Skin of body (tissue), 2 donors: ENCODE data around the gene FBLN5. TPM values are rescaled to one million over a fixed set of nuclear protein-coding genes. Genes with fewer than 3 reads are reported as not detected.
"Not testable (repeated sequence)": the region's sequence is repeated elsewhere in the genome, so short reads cannot be mapped to it uniquely, and the experiment has no call there.

ENCODE experiments used
- DNase-seq: peaks from one replicate; lab custom pipeline; 2025; lab: John Stamatoyannopoulos, UW
- total RNA-seq: library from RNA; depleted of rRNA; stranded (reverse); fragments of >200 nt; gene quantifications from one replicate; pipeline ENCODE4 v1.2.3, GENCODE V29; 2014

The FBLN5 gene
- total RNA-seq, 1 donor from 2014 or later = 46.5 TPM

- DNase-seq = no peak
These were observed 37.3 kb downstream of the FBLN5 start for GRCh38 chr14:91910196-91910595.

- DNase-seq = no peak
These were observed 41.1 kb downstream of the FBLN5 start for GRCh38 chr14:91906374-91906773.

- DNase-seq = no peak
These were observed 42.4 kb downstream of the FBLN5 start for GRCh38 chr14:91904956-91905645.

- no peak for DNase-seq
These were observed 43.0 kb downstream of the FBLN5 start for GRCh38 chr14:91904483-91904882.

- DNase-seq = no peak
These were observed 44.4 kb downstream of the FBLN5 start for GRCh38 chr14:91903070-91903469.

GRCh38 chr14:91902336-91902735 lies 45.2 kb downstream of the FBLN5 start:
- no peak for DNase-seq

- DNase-seq = peak; percentile 91
These were observed 45.9 kb downstream of the FBLN5 start for GRCh38 chr14:91901449-91902226.

- no peak for DNase-seq
These were observed 47.7 kb downstream of the FBLN5 start for GRCh38 chr14:91899806-91900205.

GRCh38 chr14:91899213-91899612 lies 48.3 kb downstream of the FBLN5 start:
- DNase-seq = no peak

GRCh38 chr14:91898372-91898771 lies 49.1 kb downstream of the FBLN5 start:
- DNase-seq = no peak

GRCh38 chr14:91897716-91898115 lies 49.8 kb downstream of the FBLN5 start:
- not testable (repeated sequence) for DNase-seq

GRCh38 chr14:91897106-91897701 lies 50.3 kb downstream of the FBLN5 start:
- DNase-seq = no peak

- no peak for DNase-seq
These were observed 51.1 kb downstream of the FBLN5 start for GRCh38 chr14:91896419-91896818.

- no peak for DNase-seq
These were observed 53.8 kb downstream of the FBLN5 start for GRCh38 chr14:91893669-91894068.

GRCh38 chr14:91893007-91893406 lies 54.5 kb downstream of the FBLN5 start:
- DNase-seq = peak; percentile 64

- DNase-seq = no peak
These were observed 55.7 kb downstream of the FBLN5 start for GRCh38 chr14:91891721-91892220.

GRCh38 chr14:91891101-91891500 lies 56.4 kb downstream of the FBLN5 start:
- no peak for DNase-seq

GRCh38 chr14:91890291-91890749 lies 57.2 kb downstream of the FBLN5 start:
- no peak for DNase-seq

- DNase-seq = no peak
These were observed 57.9 kb downstream of the FBLN5 start for GRCh38 chr14:91889477-91890211.

- DNase-seq = no peak
These were observed 58.6 kb downstream of the FBLN5 start for GRCh38 chr14:91888641-91889476.

GRCh38 chr14:91886961-91887360 lies 60.5 kb downstream of the FBLN5 start:
- no peak for DNase-seq
